ENCODE data around the gene SLC2A3. TPM values are rescaled to one million over a fixed set of nuclear protein-coding genes. Genes with fewer than 3 reads are reported as not detected.
"Not testable (repeated sequence)": the region's sequence is repeated elsewhere in the genome, so short reads cannot be mapped to it uniquely, and the experiment has no call there.

The SLC2A3 gene
- total RNA-seq, 1 experiment from 2014 or later = 0.72 TPM

DNA sequence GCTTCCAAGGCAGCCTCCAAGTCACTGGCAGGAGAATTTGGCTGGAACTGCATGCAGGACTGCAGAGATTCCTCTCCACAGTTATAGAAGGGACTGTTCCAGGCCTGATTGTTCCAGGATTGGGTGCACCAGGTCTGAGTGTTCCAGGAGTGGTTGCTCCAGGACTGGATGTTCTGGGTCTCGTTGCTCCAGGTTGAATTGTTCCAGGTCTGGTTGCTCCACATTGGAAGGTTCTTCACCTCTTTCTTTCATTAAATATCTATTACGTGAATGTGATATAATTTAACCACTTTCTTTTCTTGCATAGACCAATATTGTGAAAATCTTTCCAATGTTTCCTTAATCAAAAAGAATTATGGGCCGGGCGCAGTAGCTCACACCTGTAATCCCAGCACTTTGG, 39.3 kb downstream of the SLC2A3 start:
- not testable (repeated sequence) for H3K27me3 ChIP-seq, H3K36me3 ChIP-seq, H3K4me3 ChIP-seq, DNase-seq, H3K9me3 ChIP-seq

GRCh38 chr12:7892186-7892980, 43.6 kb downstream of the SLC2A3 start:
- no peaks in the 10 kb centered on the region for H3K9me3 ChIP-seq
- H3K27me3 ChIP-seq = no peaks in the 10 kb centered on the region
- H3K36me3 ChIP-seq = no peaks in the 10 kb centered on the region
- H3K4me3 ChIP-seq = no peak overlapping the region
- no peak for DNase-seq

DNA sequence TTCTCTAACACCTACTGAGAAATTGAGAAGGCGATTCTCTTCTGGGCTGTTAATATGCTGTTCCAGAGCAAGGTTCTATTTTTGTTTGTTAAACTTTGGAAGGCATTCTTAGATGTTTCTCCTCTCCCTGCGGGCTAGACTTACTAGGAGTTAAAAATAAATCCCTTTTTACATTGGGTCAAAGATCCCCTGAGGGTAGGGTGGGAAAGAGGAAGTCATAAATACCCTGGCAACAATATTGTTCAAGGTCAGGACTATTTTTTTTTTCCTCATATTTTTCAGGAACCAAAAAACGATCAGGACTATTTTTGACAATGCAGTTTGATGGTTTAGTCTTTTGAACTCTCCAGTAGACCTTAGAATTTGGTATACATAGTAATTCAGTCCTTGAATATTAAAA, 51.3 kb downstream of the SLC2A3 start:
- no peak for DNase-seq
- Histone ChIP-seq H3K9me3 (no peaks in the 10 kb centered on the region), H3K36me3 (no peaks in the 10 kb centered on the region), H3K27me3 (no peaks in the 10 kb centered on the region), H3K4me3 (no peak overlapping the region)

- H3K9me3 ChIP-seq, H3K36me3 ChIP-seq, DNase-seq, H3K27me3 ChIP-seq, H3K4me3 ChIP-seq: not testable (repeated sequence)
Measured at GRCh38 chr12:7881736-7882120, 54.3 kb downstream of the SLC2A3 start.

DNA sequence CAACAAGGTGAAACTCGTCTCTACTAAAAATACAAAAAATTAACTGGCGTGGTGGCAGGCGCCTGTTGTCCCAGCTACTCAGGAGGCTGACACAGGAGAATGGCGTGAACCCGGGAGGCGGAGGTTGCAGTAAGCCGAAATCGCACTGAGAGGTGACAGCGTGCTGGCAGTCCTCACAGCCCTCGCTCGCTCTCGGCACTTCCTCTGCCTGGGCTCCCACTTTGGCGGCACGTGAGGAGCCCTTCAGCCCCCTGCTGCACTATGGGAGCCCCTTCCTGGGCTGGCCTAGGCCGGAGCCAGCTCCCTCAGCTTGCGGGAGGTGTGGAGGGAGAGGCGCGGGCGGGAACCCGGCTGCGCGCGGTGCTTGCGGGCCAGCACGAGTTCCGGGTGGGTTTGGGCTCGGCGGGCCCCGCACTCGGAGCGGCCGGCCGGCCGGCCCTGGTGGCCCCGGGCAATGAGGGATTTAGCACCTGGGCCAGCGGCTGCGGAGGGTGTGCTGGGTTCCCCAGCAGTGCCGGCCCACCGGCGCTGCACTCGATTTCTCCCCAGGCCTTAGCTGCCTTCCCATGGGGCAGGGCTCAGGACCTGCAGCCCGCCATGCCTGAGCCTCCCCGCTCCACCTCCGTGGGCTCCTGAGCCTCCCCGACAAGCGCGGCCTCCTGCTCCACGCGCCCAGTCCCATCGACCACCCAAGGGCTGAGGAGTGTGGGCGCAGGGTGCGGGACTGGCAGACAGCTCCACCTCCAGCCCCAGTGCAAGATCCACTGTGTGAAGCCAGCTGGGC, 54.8 kb downstream of the SLC2A3 start:
- H3K4me3 ChIP-seq, H3K9me3 ChIP-seq, DNase-seq, H3K27me3 ChIP-seq, H3K36me3 ChIP-seq: not testable (repeated sequence)

DNA sequence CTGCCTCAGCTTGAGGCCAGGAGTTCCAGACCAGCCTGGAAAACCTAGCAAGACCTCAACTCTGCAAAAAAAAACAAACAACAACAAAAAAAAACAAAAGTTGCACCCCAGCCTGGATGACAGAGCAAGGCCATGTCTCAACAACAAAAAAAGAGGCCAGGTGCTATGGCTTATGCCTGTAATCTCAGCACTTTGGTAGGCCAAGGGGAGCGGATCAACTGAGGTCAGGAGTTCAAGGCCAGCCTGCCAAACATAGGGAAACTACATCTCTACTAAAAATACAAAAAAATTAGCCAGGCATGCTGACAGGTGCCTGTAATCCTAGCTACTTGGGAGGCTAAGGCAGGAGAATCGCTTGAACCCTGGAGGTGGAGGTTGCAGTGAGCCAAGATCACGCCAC, 56.7 kb downstream of the SLC2A3 start:
- no peaks in the 10 kb centered on the region for H3K27me3 ChIP-seq
- no peak overlapping the region for H3K4me3 ChIP-seq
- no peaks in the 10 kb centered on the region for H3K36me3 ChIP-seq
- no peaks in the 10 kb centered on the region for H3K9me3 ChIP-seq
- DNase-seq = no peak

- no peaks in the 10 kb centered on the region for H3K36me3 ChIP-seq
- no peaks in the 10 kb centered on the region for H3K9me3 ChIP-seq
- H3K27me3 ChIP-seq = no peaks in the 10 kb centered on the region
- no peak for DNase-seq
- no peak overlapping the region for H3K4me3 ChIP-seq
Measured at GRCh38 chr12:7877420-7877819, 58.6 kb downstream of the SLC2A3 start.

- DNase-seq = no peak
- Histone ChIP-seq H3K27me3 (no peaks in the 10 kb centered on the region), H3K9me3 (no peaks in the 10 kb centered on the region), H3K4me3 (no peak within 1 kb of the TSS), H3K36me3 (no peaks in the 10 kb centered on the region)
Measured at GRCh38 chr12:7872566-7873319, 63.2 kb downstream of the SLC2A3 start, which contains the start of gene SLC2A14. Gene SLC2A14, minus strand, starts transcription at chr12:7872915. Its CDS starts 3,035 bp downstream, at chr12:7869880.

DNA sequence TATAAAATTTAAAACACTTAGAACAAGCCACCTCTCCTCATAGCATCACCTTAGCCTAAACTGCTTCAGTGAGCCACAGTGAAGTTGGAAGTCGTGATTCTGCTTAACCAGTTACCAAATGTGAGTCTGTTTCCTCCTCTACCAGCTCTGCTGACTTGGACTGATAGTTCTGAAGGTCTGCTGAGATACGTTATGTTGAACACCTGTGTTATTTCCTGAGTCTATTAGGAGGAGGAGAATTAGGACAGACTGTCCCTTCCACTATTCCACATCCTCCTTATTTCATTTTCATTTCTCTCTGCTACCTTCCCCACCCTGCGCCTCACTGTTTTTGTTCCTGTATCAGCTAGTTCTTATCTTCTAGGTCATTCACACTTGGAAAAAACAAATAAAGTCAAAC, 65.7 kb downstream of the SLC2A3 start:
- H3K36me3 ChIP-seq = no peaks in the 10 kb centered on the region
- no peaks in the 10 kb centered on the region for H3K27me3 ChIP-seq
- no peak overlapping the region for H3K4me3 ChIP-seq
- H3K9me3 ChIP-seq = no peaks in the 10 kb centered on the region
- DNase-seq = no peak

Other genes with a start within 250 kb of the SLC2A3 start
- not detected in 2 replicates for gene GDF3, start 240.4 kb downstream of the SLC2A3 start, total RNA-seq (2014; rRNA removed; shearing (Covaris generic); ENCODE audit: low replicate concordance)
- not detected in 2 replicates for gene DPPA3, start 224.8 kb downstream of the SLC2A3 start, total RNA-seq (2014; rRNA removed; shearing (Covaris generic); ENCODE audit: low replicate concordance)
- not detected in 2 replicates for gene CLEC4C, start 188.8 kb downstream of the SLC2A3 start, total RNA-seq (2014; rRNA removed; shearing (Covaris generic); ENCODE audit: low replicate concordance)
- not detected in 2 replicates for gene NANOGNB, start 171.0 kb downstream of the SLC2A3 start, total RNA-seq (2014; rRNA removed; shearing (Covaris generic); ENCODE audit: low replicate concordance)
- gene NANOG, start 146.8 kb downstream of the SLC2A3 start, total RNA-seq (2014; rRNA removed; shearing (Covaris generic); ENCODE audit: low replicate concordance) = not detected in 2 replicates
- gene SLC2A14, start 63.3 kb downstream of the SLC2A3 start, total RNA-seq (2014; rRNA removed; shearing (Covaris generic); ENCODE audit: low replicate concordance) = not detected in 2 replicates
- gene FOXJ2, start 96.5 kb upstream of the SLC2A3 start, total RNA-seq (2014; rRNA removed; shearing (Covaris generic); ENCODE audit: low replicate concordance) = 3.6 and 5.9 TPM in 2 replicates
- not detected in 2 replicates for gene C3AR1, start 130.2 kb upstream of the SLC2A3 start, total RNA-seq (2014; rRNA removed; shearing (Covaris generic); ENCODE audit: low replicate concordance)
- gene NECAP1, start 146.1 kb upstream of the SLC2A3 start, total RNA-seq (2014; rRNA removed; shearing (Covaris generic); ENCODE audit: low replicate concordance) = 24.7 and 48.5 TPM in 2 replicates
- gene CLEC4A, start 187.4 kb upstream of the SLC2A3 start, total RNA-seq (2014; rRNA removed; shearing (Covaris generic); ENCODE audit: low replicate concordance) = not detected in 2 replicates
- gene ZNF705A, start 220.8 kb upstream of the SLC2A3 start, total RNA-seq (2014; rRNA removed; shearing (Covaris generic); ENCODE audit: low replicate concordance) = not detected in 2 replicates

Measured in MG63 (cell line).